Stimulated activated CD8-positive, alpha-beta memory T cell treated with anti-CD3 and anti-CD28 coated beads, Interleukin-15, amount 100 ng/mL, for 48 hours (primary cell): ENCODE measurements around the gene GBE1.

Experiments
- DNase-seq, 2 donors: peaks; one replicate each; pipeline ENCODE4 v3.0.0-alpha.2; 2020; ENCODE audit warnings: low read depth in 2 of 2

GBE1 gene

DNA sequence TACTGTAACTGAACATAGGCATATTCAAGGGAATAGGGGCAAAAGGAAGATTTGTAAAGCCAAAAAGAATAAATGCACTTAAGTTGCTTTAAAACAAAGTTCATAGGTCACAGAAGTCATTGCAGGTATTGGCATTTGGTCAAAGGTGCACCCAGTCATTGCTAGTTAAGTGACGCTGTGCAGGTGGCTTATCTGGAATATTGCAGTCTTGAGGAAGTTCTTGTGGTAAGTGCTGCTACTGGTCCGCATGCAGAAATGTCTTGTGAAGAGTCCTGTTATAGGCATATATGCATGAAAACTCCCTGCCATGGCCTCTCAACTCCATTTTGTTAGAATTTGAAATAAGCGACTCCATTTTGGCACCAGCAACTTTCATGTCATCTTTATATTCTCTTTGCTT lies 293.1 kb downstream of the GBE1 start:
- no peak for DNase-seq

DNA sequence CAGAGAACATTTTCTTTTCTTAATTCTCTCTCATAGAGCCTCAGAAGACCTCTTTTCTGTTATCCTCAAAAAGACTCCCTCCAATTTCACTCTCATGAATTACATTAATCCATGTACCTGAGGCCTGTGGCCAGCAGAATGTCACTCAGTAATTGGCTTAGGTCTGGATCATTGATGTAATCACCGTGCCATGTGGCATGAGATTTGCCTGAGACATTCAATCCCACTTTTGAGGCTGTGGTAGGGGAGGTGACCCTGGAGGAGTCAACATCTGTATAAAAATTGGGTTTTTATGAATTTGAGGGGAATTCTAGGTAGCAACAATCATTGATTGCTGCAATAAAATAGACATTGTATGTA lies 295.3 kb downstream of the GBE1 start:
- no peak for DNase-seq

DNA sequence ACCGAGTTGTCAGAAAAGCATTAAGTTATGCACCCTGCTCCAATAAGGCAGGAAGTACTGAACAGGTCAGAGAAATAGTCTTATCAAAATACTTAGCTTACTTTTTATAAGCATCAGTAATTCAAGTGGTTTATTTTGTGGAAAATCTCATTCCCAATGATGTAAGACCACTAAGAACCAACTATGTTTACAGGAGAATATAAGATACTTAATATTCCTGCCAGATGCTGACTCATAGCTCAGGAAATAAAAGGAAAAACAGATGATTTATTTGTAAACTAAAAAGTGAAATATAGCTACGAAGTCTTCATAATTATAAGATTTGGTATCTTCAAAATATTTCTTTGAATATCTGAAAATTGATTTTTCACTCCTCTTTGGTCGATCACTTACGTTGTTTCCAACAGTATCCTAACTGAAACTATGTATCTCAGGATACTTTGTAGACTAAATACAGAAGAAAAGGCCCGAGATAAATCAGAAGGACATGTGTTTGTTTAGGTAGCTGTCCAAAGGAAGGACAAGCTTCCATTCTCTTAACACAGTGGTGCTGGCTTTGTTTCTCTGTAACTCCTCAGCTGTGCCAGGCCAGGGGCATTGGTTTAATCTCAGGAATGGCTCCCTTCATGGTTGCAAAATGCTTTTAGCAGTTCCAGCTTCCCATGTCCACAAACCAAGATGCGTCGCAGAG lies 295.8 kb downstream of the GBE1 start:
- DNase-seq, result no peak

DNA sequence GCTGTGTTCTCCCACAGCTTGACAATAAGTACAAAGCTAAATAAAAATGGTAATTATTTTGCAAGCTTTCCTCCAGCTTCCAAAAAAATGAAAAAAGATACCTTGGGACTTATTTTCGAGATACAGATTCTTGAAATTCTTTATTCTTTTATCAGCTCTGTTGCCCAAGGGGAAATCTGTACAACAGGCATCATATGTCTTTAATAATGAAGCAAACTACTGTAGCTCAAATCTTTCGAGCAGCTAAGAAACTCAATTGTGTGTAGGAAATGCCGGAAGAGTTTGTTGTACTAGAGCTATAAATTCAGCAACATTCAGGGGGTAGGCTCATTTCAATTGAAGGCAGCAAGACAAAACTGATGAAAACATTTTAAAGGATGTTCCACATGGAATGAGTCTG lies 297.7 kb downstream of the GBE1 start:
- DNase-seq, result no peak

DNA sequence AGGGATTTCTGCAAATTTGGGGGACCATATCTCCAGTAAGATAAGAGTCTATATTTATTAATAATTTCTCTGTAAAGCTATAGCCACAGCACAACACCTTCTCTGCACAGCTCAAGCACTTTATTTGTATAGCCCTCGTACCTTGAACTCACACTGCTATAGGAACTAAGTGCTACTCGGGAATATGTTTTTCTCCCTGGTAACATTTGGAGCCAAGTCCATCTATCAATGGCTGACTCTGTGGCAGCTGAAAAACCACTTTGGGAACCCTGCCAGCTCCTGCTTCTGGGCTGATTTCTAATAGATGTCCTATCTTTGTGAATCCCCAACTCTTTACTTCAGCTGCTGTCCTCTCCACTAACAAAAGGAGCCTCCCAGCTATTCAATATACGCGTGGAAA lies 298.5 kb downstream of the GBE1 start:
- DNase-seq, result no peak

DNA sequence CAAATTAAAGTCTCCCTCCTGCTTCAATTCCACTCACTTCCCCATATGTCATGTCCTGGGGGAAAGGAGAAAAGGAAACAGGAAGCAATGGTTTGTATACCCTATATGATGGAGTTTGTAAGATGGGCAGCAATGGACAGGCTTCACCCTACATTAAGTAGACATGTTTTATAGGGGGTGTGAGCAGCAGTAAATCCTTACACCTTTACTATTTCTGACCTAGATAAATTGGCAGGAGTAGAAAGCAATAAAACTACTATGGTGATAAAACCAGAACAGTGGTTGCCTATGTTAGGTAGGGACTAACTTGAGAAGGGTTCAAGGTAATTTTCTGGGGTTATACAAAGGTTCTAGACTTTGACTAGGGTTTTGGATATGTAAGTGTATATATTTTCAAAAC lies 301.7 kb downstream of the GBE1 start:
- DNase-seq, result no peak

DNA sequence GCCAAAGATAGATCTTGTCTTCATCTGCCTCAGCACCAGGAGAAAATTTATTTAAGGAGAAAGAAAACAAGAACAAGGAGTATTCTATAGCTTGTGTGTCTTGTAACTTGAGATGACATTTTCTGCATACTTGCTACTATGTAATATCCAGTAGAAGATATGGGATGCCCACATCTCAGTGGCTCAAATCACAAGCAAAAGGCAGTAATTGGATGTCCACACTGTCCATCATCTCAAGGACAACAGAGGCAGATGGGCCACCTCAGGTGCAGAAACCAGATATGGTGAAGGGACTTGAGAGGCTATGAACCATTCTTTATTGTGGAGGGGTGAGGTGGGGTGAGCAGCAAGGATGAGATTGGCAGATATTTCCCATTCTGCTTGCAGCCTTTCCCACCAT lies 309.0 kb downstream of the GBE1 start:
- no peak for DNase-seq

DNA sequence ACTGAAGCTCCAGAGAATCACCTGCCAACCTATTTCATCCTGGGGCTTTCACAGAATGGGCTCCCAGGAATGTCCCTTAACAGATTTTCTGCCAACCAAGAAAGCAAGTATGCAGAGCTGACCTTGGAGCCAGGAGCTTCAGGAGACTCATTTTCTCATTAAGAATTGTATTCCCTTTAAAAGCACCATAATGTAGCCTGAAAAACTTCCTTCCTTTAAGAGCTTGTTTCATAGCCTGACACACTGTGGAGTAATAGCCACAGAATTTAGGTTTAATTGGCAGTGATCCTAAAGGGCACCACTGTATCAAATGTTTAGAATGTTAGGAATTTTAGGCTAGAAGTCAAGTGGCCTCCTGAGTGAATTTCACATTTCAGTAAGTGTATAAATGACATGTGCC lies 309.8 kb downstream of the GBE1 start:
- DNase-seq, result no peak

DNA sequence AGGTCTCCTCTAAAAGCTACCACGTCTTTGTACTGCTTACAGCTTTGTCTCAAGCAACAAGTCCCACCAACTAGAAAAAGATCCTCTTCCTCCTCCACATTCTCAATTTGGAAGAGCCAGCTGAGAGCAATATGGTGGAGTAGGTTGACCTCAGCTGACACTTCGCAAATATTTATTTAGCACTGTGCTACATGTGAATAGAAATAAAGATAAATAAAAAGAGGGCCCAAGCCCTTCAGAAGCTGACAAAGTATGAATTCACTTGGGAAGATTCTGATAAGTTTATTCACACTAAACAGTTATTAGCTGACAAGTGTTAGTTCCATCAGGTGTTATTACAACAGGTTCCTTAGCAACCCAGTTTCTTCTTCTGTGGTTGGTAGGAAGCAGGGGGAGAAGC lies 310.3 kb downstream of the GBE1 start:
- no peak for DNase-seq

DNA sequence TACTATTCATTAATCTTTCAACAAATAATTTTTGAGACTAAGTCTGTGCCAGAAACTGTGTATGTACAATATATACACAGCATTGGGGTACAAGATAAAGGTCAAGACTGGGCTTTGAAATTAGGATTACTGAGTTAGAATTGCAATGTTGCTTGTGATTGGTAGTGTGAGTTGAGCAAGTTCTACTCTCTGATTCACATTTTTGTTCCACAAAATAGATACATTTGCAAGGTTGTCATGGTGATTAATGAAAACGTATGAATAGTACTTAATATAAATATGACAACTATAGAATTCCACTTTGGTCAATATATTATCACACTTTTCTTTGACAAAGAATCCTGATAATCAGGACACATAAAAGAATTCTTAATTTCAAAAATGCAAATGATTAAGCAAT lies 314.6 kb downstream of the GBE1 start:
- DNase-seq, result no peak

DNA sequence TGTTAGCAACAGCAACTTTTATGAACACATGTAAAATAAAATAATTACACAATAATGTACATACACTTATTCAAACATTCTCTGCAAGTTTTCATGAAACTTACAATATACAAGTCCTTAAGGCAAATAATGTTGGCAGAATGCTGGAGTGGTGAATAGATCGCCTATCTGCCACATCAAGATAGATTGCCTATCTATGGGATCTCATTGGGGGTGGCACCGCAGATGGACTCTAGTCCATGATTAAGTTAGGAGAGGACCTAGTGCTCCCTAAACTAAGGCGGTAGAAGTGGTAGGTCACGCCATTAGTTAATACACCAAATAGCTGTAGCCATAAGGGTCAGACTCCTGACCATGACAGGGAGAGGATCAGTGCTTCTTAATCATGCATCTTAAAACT lies 315.7 kb downstream of the GBE1 start:
- DNase-seq, result no peak

DNA sequence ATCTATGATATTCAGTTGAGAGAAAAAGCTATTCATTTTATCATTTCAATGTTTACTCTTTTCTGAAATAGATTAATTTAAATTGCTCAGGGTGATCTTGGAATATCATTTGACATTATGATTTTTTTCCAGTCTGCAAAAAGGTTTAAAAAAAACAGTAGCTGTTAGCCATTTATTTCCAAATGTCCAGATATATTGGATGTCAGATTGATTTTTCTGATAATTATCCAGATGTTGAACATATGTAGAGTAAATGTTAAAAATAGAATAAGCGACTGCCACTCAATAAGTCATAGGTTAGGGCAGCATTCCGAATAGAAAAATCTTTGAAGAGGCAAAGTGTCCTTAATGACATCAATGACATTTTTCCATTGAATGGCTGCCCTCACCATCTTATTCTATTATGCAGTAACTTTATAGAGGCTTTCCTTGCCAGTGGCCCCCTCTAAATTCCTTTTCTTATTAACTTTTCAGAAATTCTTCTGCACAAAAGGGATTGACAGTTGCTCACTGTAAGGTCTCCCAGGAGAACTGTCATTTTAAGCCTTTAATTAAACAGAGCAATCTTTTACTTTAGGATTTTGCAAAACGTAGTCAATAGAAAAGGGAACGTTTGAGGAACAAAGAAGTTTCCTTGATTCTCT lies 316.5 kb downstream of the GBE1 start:
- no peak for DNase-seq

DNA sequence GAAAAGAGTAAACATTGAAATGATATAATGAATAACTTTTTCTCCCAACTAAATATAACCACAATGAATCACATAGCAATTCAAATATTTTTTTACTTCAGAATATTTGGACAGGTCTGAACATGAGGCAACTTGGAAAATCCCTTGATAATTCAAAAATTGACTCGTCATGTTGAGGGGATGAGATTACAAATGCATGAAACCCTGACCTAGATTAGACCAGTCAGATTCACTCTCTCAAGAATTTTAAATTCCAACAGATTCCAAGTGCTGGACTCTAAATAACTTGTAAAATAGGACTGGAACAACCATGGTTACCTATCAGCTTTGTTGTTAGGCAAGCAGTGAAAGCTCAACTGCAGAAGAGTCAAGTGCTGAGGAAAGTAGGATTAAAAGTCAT lies 317.5 kb downstream of the GBE1 start:
- no peak for DNase-seq

DNA sequence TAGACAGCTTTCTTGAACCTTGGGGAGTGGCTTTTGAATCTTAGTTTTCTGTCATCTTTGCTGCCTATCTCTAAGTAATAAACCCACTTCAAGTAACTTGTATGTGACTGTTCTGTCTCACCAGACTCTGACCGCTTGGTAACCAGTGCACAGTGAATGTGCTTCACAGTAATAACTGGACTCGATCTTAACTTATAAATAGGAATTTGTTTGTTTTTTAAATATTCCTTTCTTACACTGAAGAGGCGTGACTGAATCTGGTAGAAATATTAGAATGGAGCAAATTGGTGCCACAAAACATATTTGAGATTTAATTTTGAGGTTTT lies 318.0 kb downstream of the GBE1 start:
- no peak for DNase-seq

DNA sequence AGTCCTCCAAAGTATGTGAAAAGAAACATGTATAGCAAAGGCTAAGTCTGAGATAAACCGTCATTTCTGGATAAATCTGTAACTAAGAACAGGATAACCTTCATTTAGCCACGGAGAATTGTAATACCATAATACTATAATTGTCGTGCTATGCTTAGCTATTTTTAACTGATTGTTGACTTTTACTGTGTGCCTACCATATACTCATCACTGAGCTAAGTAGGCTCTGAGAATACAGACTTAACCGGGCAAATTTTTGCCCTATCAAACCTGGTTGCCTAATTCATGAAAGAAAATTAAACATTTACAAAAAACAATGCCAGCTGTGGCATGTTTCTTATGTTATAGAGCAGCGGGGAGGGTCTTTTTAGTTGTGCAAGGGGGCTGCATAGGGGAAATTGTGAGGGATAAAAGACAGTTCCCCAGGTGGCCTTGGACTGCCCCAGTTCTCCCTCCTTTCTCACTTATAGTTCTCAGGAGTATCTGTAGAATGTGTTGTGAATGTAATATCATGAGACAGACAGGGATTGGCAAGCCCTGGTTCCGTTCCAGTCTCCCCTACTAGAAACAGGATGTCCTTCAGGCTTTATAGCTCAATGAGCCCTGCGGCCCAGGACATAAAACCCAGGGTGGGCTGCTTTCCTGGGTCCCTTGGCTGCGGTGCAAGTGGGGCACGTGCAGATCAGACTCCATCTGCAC lies 318.5 kb downstream of the GBE1 start:
- no peak for DNase-seq

DNA sequence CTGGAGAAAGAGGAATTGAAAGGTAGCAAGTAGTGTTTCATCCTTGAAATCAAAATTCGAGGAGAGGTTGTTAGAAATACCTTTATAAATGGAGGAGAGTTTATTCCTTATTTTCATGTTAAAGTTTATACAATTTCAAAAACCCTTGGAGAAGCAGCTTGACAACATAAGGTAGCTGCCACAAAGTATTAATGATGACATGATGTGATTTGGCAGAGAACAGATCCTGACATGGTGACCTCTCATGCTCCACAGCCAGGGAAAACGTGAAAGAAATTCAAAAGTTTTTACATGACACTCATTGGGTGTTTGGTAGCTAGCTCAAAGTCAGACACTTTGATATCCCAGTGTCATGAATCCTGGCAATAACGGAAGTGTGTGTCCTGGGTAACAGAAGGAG lies 320.8 kb downstream of the GBE1 start:
- no peak for DNase-seq
